Subcutaneous adipose tissue (tissue), 4 donors: ENCODE results near the gene LRRC45. TPM values are rescaled to one million over a fixed set of nuclear protein-coding genes. Genes with fewer than 3 reads are reported as not detected.

Experiments used
- total RNA-seq, 4 donors: library from RNA; depleted of rRNA; stranded (reverse); fragments of >200 nt; gene quantifications; one replicate each; pipeline ENCODE4 v1.1.0, GENCODE V29; 2016
- TF ChIP-seq, protein P1 (sequence below): fragments of 450-650 bp; IDR thresholded peaks from one replicate; pipeline ENCODE4 v1.5.1; 2016; ENCODE audit warnings: low read depth, mild to moderate bottlenecking, control low read depth, antibody characterized with exemption, moderate library complexity

Gene LRRC45
- total RNA-seq, 4 donors from 2014 or later = 1.8 to 11.7 (median 7.8) TPM

DNA sequence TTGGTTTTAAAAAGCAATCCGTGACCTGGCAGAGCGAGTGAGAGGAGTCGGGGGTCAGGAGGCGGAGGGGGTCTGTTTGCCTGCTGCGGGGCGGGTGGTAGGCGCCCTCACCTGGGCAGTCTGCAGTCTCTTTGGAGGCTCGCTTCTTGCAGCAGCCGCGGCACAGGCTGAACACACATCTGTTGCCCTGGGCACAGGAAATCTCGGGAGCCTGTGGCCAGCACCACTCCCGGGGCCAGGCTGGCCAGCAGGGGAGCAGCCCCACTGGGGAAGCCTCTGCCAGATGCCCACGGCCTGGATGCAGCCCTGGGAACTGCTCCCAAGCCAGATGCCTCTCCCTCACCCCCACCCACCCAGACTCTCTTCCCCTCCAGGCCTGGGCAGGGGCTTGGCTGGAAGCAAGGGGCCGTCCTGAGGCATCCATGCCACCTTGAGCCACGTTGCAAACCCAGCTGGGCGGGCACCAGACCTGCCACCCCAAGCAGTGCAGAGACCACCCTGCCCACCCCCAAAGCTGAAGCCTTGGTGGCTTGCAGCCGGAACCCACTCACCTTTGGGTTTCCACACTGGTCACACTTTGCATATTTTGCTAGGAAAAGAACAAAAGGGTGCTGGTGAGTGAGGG is 35.2 kb downstream of the LRRC45 start:
- TF ChIP-seq, protein P1, sequence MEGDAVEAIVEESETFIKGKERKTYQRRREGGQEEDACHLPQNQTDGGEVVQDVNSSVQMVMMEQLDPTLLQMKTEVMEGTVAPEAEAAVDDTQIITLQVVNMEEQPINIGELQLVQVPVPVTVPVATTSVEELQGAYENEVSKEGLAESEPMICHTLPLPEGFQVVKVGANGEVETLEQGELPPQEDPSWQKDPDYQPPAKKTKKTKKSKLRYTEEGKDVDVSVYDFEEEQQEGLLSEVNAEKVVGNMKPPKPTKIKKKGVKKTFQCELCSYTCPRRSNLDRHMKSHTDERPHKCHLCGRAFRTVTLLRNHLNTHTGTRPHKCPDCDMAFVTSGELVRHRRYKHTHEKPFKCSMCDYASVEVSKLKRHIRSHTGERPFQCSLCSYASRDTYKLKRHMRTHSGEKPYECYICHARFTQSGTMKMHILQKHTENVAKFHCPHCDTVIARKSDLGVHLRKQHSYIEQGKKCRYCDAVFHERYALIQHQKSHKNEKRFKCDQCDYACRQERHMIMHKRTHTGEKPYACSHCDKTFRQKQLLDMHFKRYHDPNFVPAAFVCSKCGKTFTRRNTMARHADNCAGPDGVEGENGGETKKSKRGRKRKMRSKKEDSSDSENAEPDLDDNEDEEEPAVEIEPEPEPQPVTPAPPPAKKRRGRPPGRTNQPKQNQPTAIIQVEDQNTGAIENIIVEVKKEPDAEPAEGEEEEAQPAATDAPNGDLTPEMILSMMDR = no peak

GRCh38 chr17:82058855-82059249 is 35.7 kb downstream of the LRRC45 start:
- TF ChIP-seq, protein P1 = no peak

- TF ChIP-seq, protein P1 = no peak
Measured at GRCh38 chr17:82059272-82060000, 36.3 kb downstream of the LRRC45 start.

DNA sequence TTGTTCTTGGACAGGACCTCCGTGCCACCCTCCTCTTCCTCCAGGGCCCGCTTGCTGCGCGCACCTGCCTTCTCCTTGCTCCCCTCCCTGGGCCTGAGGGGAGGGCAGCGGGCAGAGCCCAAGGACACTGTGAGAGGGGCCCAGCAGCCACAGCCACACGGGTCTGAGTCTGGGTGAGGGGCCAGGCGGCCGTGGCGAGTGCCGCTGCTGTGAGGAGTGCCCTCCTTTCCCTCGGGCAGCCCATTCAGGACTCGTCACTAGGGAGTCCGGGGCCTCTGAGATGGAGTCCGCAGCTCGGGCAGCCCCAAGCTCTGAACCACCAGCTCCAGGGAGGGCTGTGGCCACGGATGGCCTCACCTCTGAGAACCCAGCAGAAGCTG is 36.9 kb downstream of the LRRC45 start:
- TF ChIP-seq, protein P1 = no peak

DNA sequence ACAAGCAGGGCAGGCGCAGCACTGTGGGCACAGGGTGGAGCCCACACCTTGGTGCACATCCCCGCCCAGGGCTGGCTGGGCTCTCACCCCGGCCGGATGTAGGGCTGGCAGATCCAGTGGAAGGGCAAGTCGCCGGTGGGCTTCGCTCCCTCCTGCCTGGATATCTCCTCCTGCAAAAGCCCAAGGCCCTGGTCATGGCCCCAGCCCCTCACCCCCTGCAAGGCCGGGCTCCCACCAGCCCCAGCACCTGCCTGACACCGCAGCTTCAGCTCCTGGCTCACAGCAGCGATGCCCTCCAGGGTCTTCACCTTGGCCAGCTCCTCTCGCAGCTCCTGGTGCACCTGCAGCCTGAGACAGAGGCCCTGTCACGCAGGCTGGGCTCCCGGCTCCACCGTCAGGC is 37.5 kb downstream of the LRRC45 start:
- TF ChIP-seq, protein P1 = no peak

DNA sequence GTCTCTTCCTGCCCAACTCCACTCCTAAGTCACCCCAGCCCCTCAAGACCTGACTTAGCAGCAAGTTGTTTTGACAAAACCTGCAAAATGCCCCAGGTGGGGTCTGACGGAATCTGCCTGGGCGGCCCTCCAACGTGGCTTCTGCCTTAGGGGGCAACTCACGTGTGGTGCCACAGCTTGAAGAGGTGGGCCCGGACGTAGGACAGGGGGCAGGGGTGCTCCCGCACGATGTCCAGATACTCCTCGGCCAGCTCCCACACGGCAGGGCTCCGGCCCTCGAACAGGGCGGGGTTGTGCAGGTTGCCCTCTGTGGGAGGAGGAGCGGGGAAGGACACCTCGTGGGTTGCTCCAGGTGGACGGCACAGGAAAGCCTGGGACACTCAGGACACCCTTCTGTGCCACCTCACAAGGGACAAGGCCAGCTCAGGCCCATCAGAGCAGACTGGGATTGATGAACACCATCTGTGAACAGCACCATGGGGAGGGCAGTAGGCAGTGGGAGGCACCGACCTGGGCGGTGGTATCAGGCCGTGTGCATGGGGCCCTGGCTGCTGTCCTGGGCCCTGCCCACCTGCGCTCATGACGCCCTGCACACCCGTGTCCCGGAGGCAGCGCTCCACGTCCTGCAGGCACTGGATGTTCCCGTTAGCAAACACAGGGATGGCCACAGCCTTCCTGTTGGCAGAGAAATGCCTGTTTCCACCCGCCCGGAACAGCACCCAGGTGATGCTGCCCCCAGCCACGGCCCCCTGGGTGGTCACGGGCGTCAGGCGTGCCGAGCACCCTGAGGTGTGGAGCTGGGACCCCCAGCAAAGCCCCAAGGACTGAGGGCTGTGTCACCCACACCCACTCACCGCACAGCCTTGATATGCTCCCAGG is 38.2 kb downstream of the LRRC45 start:
- TF ChIP-seq, protein P1 = no peak
